ENCODE results near the gene SMYD3. TPM values are rescaled to one million over a fixed set of nuclear protein-coding genes. Genes with fewer than 3 reads are reported as not detected.

Gene SMYD3
- total and polyA plus RNA-seq, 2 of the 13 experiments (the other 11 are each of a cell fraction or from before 2014, with no cell fraction given) = 27.7 to 35.8 TPM

GRCh38 chr1:246051909-246052518 is 455.1 kb downstream of the SMYD3 start:
- Histone ChIP-seq H2AFZ (ENCODE audit: low read length) (no peak overlapping the region), H4K20me1 (ENCODE audit: insufficient read depth, low read length) (no peaks in the 10 kb centered on the region), H3K4me2 (ENCODE audit: low read depth, low read length) (no peak overlapping the region), H3K9ac (ENCODE audit: insufficient read depth, low read depth, low read length) (no peak overlapping the region), H3K36me3 (replicated peaks in 1 of 2; ENCODE audit: control insufficient read depth in 1 of 2, insufficient read depth in 2 of 2, low read length in 2 of 2) (no peaks in the 10 kb centered on the region), H3K79me2 (ENCODE audit: insufficient read depth, low read length) (no peaks in the 10 kb centered on the region), H3K4me3 (replicated peaks in 1 of 3; ENCODE audit: insufficient read depth in 1 of 3, low read depth in 2 of 3, low read length in 3 of 3) (no peak overlapping the region), H3K9me3 (ENCODE audit: low read length) (no peaks in the 10 kb centered on the region), H3K27ac (ENCODE audit: extremely low read length, insufficient read depth, low read length) (no peak overlapping the region), H3K27me3 (ENCODE audit: control insufficient read depth in 1 of 2, insufficient read depth in 2 of 2, low read length in 2 of 2) (no peaks in the 10 kb centered on the region), H3K4me1 (ENCODE audit: insufficient read depth, low read length) (no peaks in the 10 kb centered on the region)
- no peak for DNase-seq (ENCODE audit: low spot score)
- 95% methylated on average over 4 of the region's 4 CpGs for WGBS (ENCODE audit: low lambda C conversion rate)
- ATAC-seq = no peak
- ChIA-PET POLR2A (no interaction called here), CTCF (ENCODE audit: low intra/inter-chr PET ratio, low total read pairs) (no interaction called here)
- no peak for TF ChIP-seq SMAD3 (CRISPR knock-in tag; IDR thresholded peaks at IDR 0.05)
- TF ChIP-seq ZBTB1 (CRISPR knock-in tag; IDR thresholded peaks at IDR 0.05; ENCODE audit: borderline replicate concordance) = no peak
- no peak for TF ChIP-seq ZNF83 (CRISPR knock-in tag; IDR thresholded peaks at IDR 0.05; ENCODE audit: borderline replicate concordance)
- intact Hi-C loops (cut with micrococcal nuclease; ENCODE audit: unreplicated experiment) (no loop called here), in situ Hi-C loops (cut with HindIII; ENCODE audit: extremely low pct_ligation_motif_present, low pct_unique_long_range_greater_than_20kb) (no loop called here)
- BruUV-seq (replicated peaks) = no TSS peak
- no peak for FAIRE-seq

DNA sequence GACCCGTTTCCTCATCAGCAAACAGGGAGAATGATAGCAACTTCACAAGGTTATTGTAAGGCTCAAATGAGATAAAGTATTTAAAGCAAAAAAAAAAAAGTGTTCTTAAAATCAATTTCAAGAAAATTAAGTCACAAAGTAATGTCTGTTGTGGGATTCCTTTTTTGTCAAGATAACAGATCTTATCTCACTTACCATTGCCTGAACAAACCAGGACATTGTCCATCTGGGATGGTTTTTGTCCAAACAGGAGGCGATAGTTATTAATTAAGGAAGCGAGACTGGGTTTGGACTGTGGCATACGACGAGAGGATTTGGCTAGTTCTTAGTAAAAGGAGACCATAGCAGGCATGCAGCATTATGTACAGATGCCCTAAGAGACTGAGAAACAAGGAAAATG is 458.4 kb downstream of the SMYD3 start:
- H3K79me2 ChIP-seq (ENCODE audit: insufficient read depth, low read length) = no peaks in the 10 kb centered on the region
- WGBS (ENCODE audit: low lambda C conversion rate) = 94% methylated on average over 5 of the region's 5 CpGs
- no peak overlapping the region for H3K4me3 ChIP-seq (replicated peaks in 1 of 3; ENCODE audit: insufficient read depth in 1 of 3, low read depth in 2 of 3, low read length in 3 of 3)
- H3K27ac ChIP-seq (ENCODE audit: extremely low read length, insufficient read depth, low read length) = no peak overlapping the region
- H3K9me3 ChIP-seq (ENCODE audit: low read length) = no peaks in the 10 kb centered on the region
- no peak overlapping the region for H3K9ac ChIP-seq (ENCODE audit: insufficient read depth, low read depth, low read length)
- no peaks in the 10 kb centered on the region for H3K27me3 ChIP-seq (ENCODE audit: control insufficient read depth in 1 of 2, insufficient read depth in 2 of 2, low read length in 2 of 2)
- ATAC-seq (no peak), FAIRE-seq (no peak), DNase-seq (ENCODE audit: low spot score) (no peak)
- CTCF ChIA-PET (ENCODE audit: low intra/inter-chr PET ratio, low total read pairs) = no interaction called here
- no peaks in the 10 kb centered on the region; a peak in 1 of 5 replicates for H3K36me3 ChIP-seq (replicated peaks in 1 of 2; ENCODE audit: control insufficient read depth in 1 of 2, insufficient read depth in 2 of 2, low read length in 2 of 2)
- H2AFZ ChIP-seq (ENCODE audit: low read length) = no peak overlapping the region
- intact Hi-C loops (cut with micrococcal nuclease; ENCODE audit: unreplicated experiment) (no loop called here), in situ Hi-C loops (cut with HindIII; ENCODE audit: extremely low pct_ligation_motif_present, low pct_unique_long_range_greater_than_20kb) (no loop called here)
- no peak overlapping the region for H3K4me2 ChIP-seq (ENCODE audit: low read depth, low read length)
- no peaks in the 10 kb centered on the region for H3K4me1 ChIP-seq (ENCODE audit: insufficient read depth, low read length)
- BruUV-seq (replicated peaks) = no TSS peak
- POLR2A ChIA-PET = no interaction called here
- H4K20me1 ChIP-seq (ENCODE audit: insufficient read depth, low read length) = no peaks in the 10 kb centered on the region
- TF ChIP-seq, protein P1, sequence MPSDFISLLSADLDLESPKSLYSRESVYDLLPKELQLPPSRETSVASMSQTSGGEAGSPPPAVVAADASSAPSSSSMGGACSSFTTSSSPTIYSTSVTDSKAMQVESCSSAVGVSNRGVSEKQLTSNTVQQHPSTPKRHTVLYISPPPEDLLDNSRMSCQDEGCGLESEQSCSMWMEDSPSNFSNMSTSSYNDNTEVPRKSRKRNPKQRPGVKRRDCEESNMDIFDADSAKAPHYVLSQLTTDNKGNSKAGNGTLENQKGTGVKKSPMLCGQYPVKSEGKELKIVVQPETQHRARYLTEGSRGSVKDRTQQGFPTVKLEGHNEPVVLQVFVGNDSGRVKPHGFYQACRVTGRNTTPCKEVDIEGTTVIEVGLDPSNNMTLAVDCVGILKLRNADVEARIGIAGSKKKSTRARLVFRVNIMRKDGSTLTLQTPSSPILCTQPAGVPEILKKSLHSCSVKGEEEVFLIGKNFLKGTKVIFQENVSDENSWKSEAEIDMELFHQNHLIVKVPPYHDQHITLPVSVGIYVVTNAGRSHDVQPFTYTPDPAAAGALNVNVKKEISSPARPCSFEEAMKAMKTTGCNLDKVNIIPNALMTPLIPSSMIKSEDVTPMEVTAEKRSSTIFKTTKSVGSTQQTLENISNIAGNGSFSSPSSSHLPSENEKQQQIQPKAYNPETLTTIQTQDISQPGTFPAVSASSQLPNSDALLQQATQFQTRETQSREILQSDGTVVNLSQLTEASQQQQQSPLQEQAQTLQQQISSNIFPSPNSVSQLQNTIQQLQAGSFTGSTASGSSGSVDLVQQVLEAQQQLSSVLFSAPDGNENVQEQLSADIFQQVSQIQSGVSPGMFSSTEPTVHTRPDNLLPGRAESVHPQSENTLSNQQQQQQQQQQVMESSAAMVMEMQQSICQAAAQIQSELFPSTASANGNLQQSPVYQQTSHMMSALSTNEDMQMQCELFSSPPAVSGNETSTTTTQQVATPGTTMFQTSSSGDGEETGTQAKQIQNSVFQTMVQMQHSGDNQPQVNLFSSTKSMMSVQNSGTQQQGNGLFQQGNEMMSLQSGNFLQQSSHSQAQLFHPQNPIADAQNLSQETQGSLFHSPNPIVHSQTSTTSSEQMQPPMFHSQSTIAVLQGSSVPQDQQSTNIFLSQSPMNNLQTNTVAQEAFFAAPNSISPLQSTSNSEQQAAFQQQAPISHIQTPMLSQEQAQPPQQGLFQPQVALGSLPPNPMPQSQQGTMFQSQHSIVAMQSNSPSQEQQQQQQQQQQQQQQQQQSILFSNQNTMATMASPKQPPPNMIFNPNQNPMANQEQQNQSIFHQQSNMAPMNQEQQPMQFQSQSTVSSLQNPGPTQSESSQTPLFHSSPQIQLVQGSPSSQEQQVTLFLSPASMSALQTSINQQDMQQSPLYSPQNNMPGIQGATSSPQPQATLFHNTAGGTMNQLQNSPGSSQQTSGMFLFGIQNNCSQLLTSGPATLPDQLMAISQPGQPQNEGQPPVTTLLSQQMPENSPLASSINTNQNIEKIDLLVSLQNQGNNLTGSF (CRISPR knock-in tag; IDR thresholded peaks at IDR 0.05) = no peak
- TF ChIP-seq ZIK1 (CRISPR knock-in tag; IDR thresholded peaks at IDR 0.05; ENCODE audit: borderline replicate concordance, low read depth) (no peak), YY1 (IDR thresholded peaks at IDR 0.05; ENCODE audit: insufficient read depth, insufficient replicate concordance, low read depth, low read length) (no peak), TEAD2 (CRISPR knock-in tag; IDR thresholded peaks at IDR 0.05) (no peak), MED13 (CRISPR knock-in tag; IDR thresholded peaks at IDR 0.05) (no peak), FUBP1 (CRISPR knock-in tag; IDR thresholded peaks at IDR 0.05; ENCODE audit: borderline replicate concordance) (no peak), RFX5 (IDR thresholded peaks at IDR 0.05; ENCODE audit: low read depth, low read length) (no peak), PPARG (CRISPR knock-in tag; conservative IDR thresholded peaks at IDR 0.05) (no peak), KDM6A (CRISPR knock-in tag; IDR thresholded peaks at IDR 0.05; ENCODE audit: low read depth) (no peak)
